HUES6 (cell line): ENCODE results near the gene LIF.
"Not testable (repeated sequence)": the region's sequence is repeated elsewhere in the genome, so short reads cannot be mapped to it uniquely, and the experiment has no call there.

Experiments used
- H3K27ac ChIP-seq: 2 replicates; pipeline ENCODE4 v1.7.0; 2013; ENCODE audit warnings: low read depth, mild to moderate bottlenecking, low read length, inconsistent platforms
- H3K27me3 ChIP-seq: 2 replicates; pipeline ENCODE4 v1.6.1; 2013; ENCODE audit warnings: low read length; ENCODE audit not compliant: control insufficient read depth, insufficient read depth
- H3K36me3 ChIP-seq: 2 replicates; pipeline ENCODE4 v1.6.1; 2013; ENCODE audit warnings: low read length; ENCODE audit not compliant: control insufficient read depth, insufficient read depth
- H3K4me1 ChIP-seq: 2 replicates; pipeline ENCODE4 v1.6.1; 2013; ENCODE audit warnings: low read length; ENCODE audit not compliant: control insufficient read depth, insufficient read depth
- H3K4me3 ChIP-seq: 2 replicates; pipeline ENCODE4 v1.5.1; 2013; ENCODE audit warnings: low read depth, low read length
- H3K9ac ChIP-seq: one replicate; pipeline ENCODE4 v1.6.1; 2013; ENCODE audit warnings: mild to moderate bottlenecking, low read length
- H3K9me3 ChIP-seq: 2 replicates; pipeline ENCODE4 v1.6.1; 2013; ENCODE audit warnings: low read depth, low read length; ENCODE audit not compliant: control insufficient read depth, insufficient read depth

The LIF gene

DNA sequence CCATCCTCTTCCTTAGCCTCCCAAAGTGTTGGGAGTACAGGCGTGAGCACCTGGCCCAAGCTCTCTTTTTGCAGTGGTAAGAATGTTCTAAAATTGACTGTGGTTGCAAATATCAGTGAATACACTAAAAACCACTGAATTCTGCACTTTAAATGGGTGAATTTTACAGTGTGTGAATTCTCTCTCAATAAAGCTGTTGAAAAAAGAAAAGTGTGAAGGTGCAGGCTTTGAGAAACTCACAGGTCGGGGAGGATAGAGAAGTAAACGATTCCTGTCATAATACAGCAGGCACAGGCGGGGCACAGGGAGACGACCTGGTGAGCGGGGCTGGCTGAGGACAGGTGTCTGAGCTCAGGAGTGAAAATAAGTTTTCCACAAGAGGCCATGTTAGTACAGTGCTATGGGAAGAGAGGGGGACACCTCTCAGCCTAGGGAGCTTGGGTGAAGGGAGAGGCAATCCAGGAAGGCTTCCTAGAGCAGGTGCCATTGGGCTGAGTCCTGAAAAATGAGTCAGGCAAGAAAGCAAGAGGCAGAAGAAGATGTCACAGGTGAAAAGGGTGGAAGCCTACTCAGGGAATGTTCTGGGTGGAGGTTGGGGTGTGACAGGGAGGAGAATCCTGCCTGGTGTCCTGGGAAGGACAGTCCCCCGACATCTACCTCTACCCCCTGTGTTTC, 26.1 kb downstream of the LIF start:
- no peak overlapping the region for H3K9ac ChIP-seq
- H3K4me3 ChIP-seq, result no peak overlapping the region
- H3K27me3 ChIP-seq, result peaks cover 3% of the 10 kb centered on the region; the same call in 1 of the 2 replicates
- H3K9me3 ChIP-seq, result no peaks in the 10 kb centered on the region
- no peak overlapping the region for H3K27ac ChIP-seq
- H3K36me3 ChIP-seq, result no peaks in the 10 kb centered on the region
- peaks cover 16% of the 10 kb centered on the region for H3K4me1 ChIP-seq

DNA sequence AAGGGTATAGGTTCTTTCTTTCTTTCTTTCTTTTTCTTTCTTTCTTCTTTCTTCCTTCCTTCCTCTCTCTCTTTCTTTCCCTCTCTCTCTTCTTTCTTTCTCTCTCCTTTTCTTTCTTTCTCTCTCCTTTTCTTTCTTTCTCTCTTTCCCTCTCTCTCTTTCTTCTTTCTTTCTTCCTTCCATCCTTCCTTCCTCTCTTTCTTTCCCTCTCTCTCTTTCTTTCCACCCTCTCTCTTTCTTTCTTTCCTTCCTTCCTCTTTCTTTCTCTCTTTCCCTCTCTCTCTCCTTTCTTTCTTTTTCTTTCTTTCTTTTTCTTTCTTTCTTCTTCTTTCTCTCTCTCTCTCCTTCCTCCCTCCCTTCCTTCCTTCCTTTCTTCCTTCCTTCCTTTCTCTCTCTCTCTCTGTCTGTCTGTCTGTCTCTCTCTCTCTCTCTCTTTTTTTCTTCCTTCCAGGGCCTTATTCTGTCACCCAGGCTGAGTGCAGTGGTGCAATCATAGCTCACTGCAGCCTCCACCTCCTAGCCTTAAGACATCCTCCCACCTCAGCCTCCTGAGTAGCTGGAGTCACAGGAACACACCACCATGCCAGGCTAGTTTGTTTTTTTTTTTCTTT, 26.8 kb downstream of the LIF start:
- Histone ChIP-seq H3K9me3 (no peaks in the 10 kb centered on the region), H3K4me1 (peaks cover 20% of the 10 kb centered on the region), H3K36me3 (no peaks in the 10 kb centered on the region), H3K4me3 (no peak overlapping the region), H3K9ac (no peak overlapping the region), H3K27me3 (peaks cover 5% of the 10 kb centered on the region; the same call in 1 of the 2 replicates), H3K27ac (no peak overlapping the region)

GRCh38 chr22:30219049-30219654, 27.4 kb downstream of the LIF start:
- Histone ChIP-seq H3K4me3 (no peak overlapping the region), H3K4me1 (peaks cover 20% of the 10 kb centered on the region), H3K27ac (no peak overlapping the region)

GRCh38 chr22:30217698-30218560, 28.6 kb downstream of the LIF start:
- Histone ChIP-seq H3K27me3 (peaks cover 5% of the 10 kb centered on the region; the same call in 1 of the 2 replicates), H3K4me3 (no peak overlapping the region), H3K9ac (no peak overlapping the region), H3K36me3 (no peaks in the 10 kb centered on the region), H3K27ac (no peak overlapping the region), H3K4me1 (peaks cover 10% of the 10 kb centered on the region), H3K9me3 (no peaks in the 10 kb centered on the region)

More at GRCh38 chr22:30219049-30219654, 27.4 kb downstream of the LIF start:
- no peaks in the 10 kb centered on the region for H3K36me3 ChIP-seq
- H3K27me3 ChIP-seq, result peaks cover 5% of the 10 kb centered on the region; the same call in 1 of the 2 replicates
- H3K9me3 ChIP-seq, result no peaks in the 10 kb centered on the region
- H3K9ac ChIP-seq, result no peak overlapping the region

- Histone ChIP-seq H3K4me1 (peaks cover 15% of the 10 kb centered on the region), H3K36me3 (no peaks in the 10 kb centered on the region), H3K9ac (no peak overlapping the region), H3K27me3 (peaks cover 5% of the 10 kb centered on the region; the same call in 1 of the 2 replicates), H3K9me3 (no peaks in the 10 kb centered on the region), H3K27ac (no peak overlapping the region), H3K4me3 (no peak overlapping the region)
Measured at GRCh38 chr22:30216710-30217109, 29.8 kb downstream of the LIF start.

DNA sequence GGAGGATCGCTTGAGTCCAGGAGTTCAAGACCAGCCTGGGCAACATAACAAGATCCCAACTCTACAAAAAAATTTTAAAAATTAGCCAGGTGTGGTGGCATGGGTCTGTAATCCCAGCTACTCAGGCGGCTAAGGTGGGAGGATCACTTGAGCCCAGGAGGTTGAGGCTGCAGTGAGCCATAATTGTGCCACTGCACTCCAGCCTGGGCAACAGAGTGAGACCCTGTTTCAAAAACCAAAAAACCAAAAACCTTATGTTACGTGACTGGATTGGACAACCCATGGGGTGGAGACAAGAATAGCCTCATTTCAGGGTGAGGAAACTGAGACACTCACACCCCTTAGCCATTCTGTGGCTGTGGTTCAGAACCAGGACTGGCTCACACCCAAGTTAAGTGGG, 30.3 kb downstream of the LIF start:
- not testable (repeated sequence) for H3K27me3 ChIP-seq, H3K27ac ChIP-seq, H3K36me3 ChIP-seq, H3K4me3 ChIP-seq, H3K9ac ChIP-seq, H3K9me3 ChIP-seq
- peaks cover 15% of the 10 kb centered on the region for H3K4me1 ChIP-seq

DNA sequence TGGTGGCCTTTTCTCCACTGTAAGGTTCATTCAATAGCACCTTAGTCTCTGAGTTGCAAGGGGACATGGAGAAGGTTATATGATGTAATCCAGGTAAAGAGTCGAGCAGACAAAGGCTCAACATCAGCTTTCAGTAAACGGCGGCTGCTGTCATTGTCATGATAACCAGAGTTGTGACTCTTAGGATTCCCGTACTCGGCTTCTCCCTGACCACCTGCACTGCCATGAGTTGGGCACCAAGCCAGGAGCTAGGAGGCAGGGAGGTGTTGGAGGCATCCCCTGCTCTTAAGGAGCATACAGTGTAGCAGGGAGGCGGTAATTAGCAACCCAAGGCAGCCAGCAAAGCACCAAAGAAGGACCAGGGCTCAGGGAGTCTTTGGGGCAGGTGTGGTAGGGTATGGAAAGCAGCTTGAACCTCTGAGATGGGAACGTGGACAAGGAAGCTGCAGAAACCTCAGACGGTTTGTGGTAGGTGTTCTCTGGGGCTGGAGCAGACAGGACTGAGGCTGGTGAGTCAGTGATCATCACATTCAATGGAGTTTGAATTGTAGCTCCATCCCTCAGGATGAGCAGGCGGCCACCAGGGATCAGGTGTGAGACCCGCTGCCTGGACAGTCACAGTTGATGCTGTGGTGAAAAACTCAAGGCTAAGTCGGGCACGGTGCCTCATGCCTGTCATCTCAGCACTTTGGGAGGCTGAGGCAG, 31.7 kb downstream of the LIF start:
- H3K4me3 ChIP-seq, result no peak overlapping the region

GRCh38 chr22:30212996-30213441, 33.5 kb downstream of the LIF start:
- no peak overlapping the region for H3K9ac ChIP-seq
- no peak overlapping the region for H3K27ac ChIP-seq
- no peaks in the 10 kb centered on the region for H3K36me3 ChIP-seq
- peaks cover 35% of the 10 kb centered on the region for H3K4me1 ChIP-seq
- no peak overlapping the region for H3K4me3 ChIP-seq
- H3K27me3 ChIP-seq, result peaks cover 3% of the 10 kb centered on the region; the same call in 1 of the 2 replicates
- H3K9me3 ChIP-seq, result no peaks in the 10 kb centered on the region

More for the DNA sequence above, 31.7 kb downstream of the LIF start:
- no peaks in the 10 kb centered on the region for H3K36me3 ChIP-seq
- H3K27me3 ChIP-seq, result peaks cover 3% of the 10 kb centered on the region; the same call in 1 of the 2 replicates
- no peak overlapping the region for H3K27ac ChIP-seq
- H3K9me3 ChIP-seq, result no peaks in the 10 kb centered on the region
- peaks cover 26% of the 10 kb centered on the region for H3K4me1 ChIP-seq
- H3K9ac ChIP-seq, result no peak overlapping the region

DNA sequence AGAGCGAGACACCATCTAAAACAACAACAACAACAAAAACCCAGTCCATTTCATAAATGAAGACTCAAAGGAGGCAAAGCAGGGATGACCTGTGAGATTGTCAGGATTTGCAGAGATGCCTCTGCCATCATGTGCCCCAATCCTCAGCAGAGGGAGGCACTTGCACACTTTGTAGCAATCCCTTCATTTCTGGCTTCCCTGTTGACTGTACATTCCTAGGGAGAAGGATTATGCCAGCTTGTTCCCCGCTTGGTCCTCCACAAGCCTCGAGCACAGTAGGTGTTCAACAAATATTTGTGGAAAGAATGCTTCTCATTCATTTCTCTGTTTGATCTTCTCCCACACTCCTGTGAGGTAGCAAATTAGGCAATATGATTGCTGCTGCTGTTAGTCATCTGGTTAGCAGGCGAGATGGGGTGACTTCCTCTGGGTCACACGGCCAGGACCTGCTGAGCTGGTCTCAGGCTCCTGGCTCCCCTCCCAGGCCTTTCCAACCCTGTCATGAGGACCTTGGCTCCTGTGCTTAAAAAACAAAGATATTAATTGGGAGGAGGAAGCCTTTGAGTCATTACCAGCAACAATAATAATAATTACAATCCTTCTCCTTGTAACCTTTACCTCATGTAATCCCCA, 34.1 kb downstream of the LIF start:
- Histone ChIP-seq H3K4me1 (peaks cover 35% of the 10 kb centered on the region), H3K27ac (no peak overlapping the region), H3K4me3 (no peak overlapping the region), H3K9me3 (no peaks in the 10 kb centered on the region), H3K9ac (no peak overlapping the region), H3K27me3 (peaks cover 3% of the 10 kb centered on the region; the same call in 1 of the 2 replicates), H3K36me3 (no peaks in the 10 kb centered on the region)
